HS-27A (cell line): ENCODE data around the gene PNKP.
"Not testable (repeated sequence)": the region's sequence is repeated elsewhere in the genome, so short reads cannot be mapped to it uniquely, and the experiment has no call there.

ENCODE experiments used
- DNase-seq: peaks from one replicate; pipeline ENCODE4 v3.0.0-alpha.2; 2012; ENCODE audit warnings: low read depth, missing footprints

Gene PNKP

DNA sequence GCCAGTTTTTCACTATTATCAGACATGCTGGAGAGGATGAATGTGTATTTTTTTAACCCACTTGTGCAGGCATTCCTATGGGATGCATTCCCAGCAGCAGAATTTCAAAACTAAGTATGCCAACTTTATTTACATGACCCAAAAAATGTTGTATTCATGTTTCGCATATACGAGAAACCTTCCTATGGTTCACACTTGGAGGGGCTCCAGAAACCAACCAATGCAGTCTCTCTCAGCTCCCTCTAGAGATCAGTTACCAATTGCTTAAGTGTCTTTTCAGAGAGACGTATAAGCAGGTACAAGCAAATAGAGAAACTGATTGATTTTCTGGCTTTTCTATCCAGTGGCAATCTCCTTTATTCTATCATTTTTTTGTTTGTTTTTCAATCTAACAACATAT lies 22.0 kb downstream of the PNKP start:
- DNase-seq, result no peak

DNA sequence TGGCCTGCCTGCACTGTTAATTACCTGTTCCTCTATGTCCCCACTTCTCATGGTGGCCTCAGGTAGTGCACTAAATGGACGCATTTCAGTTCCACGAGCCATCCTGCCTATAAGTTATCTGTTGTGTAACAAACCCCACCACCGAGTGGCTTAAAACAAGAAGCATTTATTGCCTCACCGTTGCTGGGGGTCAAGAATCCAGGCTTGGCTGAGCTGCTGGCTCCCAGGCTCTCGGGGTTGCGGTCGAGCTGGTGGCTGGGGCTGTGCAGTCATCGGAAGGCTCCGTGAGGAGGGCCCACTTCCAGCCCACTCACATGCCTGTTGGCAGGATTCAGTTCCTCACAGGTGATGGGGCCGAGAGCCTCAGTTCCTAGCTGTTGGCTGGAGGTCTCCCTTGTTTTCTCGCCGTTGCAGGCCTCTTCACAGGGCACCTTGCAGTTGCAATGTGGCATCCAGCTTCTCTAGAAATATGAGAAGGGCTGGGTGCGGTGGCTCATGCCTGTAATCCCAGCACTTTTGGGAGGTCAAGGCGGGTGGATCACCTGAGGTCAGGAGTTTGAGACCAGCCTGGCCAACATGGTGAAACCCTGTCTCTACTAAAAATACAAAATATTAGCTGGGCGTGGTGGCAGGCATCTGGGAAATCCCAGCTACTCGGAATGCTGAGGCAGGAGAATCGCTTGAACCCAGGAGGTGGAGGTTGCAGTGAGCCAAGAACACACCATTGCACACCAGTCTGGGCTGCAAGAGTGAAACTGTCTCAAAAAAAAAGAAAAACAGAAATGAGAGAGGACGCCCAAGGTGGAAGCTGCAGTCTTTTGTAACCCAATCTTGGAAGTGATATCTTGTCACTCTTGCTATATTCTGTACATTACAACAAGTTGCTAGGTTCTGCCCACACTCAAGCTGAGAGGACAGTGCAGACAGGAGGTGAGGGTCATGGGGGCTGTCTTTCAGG lies 23.0 kb downstream of the PNKP start:
- DNase-seq, result no peak

GRCh38 chr19:49843265-49843664 lies 24.1 kb downstream of the PNKP start:
- no peak for DNase-seq

GRCh38 chr19:49840736-49841249 lies 26.6 kb downstream of the PNKP start:
- DNase-seq, result no peak

- DNase-seq, result no peak
These were observed 27.1 kb downstream of the PNKP start for GRCh38 chr19:49840321-49840720.

- DNase-seq, result no peak
These were observed 27.7 kb downstream of the PNKP start for GRCh38 chr19:49839713-49840112.

GRCh38 chr19:49838885-49839588 lies 28.3 kb downstream of the PNKP start:
- no peak for DNase-seq

DNA sequence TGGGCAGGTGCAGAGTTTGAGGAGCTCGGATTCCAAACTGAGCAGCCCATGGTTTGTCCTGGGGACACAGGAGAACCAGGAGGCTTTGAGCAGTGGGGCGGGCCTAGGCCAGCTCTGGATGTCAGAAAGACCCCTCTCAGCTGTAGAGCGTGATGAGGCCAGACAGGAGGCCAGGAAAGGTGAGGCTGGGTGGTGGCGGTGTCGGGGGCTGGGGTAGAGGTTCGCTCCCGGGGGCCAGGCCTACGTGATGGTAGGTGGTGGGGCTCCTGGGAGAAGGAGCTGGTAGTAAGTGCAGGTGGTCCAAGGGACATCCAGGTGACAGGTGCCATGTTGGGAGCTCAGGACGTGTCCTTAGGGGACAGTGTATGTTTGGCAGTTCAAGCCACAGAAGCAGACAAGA lies 30.0 kb downstream of the PNKP start:
- DNase-seq, result no peak

- no peak for DNase-seq
These were observed 30.4 kb downstream of the PNKP start for GRCh38 chr19:49837009-49837310.

- no peak for DNase-seq
These were observed 31.0 kb downstream of the PNKP start for GRCh38 chr19:49836176-49837008.

DNA sequence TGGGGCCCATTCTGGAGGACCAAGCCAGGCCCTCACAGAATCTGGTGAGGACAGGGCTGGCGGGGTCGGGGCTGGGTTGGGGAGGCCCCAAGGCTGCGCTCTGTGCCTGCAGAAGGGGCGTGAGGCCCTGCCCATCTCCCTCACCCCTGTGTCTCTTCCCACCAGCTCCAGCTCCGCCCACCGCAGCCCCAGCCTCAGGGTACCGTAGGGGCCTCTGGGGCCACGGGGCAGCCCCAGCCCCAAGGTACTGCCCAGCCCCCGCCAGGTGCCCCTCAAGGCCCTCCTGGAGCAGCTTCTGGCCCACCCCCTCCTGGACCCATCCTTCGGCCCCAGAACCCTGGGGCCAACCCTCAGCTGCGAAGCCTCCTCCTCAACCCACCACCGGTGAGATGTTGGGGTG lies 31.8 kb downstream of the PNKP start:
- no peak for DNase-seq

GRCh38 chr19:49833599-49833998 lies 33.8 kb downstream of the PNKP start:
- no peak for DNase-seq

DNA sequence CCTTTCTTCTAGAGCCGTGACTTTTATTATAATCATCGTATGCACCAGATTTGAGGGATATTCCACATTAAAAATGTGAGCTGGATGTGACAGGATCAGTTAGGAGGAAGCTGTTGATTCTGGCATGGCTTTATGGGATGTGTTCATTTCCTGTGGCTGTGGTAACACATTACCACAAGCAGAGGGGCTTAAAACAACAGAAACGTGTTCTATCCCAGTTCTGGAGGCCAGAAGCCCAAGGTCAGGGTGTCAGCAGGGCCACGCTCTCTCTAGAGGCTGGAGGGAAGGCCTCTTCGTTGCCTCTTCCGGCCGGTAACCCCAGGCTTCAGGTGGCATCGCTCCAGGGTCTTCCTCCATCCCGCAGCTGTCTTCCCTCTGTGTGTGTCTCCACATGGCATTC lies 34.8 kb downstream of the PNKP start:
- DNase-seq, result no peak

DNA sequence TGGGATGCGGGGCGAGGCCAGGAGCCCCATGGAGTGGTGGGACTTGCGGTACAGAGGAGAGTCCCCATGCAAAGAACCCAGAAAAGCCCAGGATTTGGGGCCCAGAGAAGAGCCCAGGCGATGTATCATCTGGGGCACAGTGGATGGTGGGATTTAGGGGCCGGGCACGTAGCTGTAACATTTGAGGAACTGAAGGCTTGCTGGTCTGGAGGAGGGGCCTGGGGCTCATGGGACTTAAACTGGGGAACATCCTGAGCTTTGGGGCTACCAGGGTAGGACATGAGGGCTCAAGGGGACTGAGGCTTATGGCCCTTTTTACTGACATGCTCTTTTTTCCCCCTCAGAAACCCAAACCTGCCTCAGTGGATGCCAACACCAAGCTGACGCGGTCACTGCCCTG lies 35.8 kb downstream of the PNKP start:
- no peak for DNase-seq

- DNase-seq, result no peak
These were observed 36.6 kb downstream of the PNKP start for GRCh38 chr19:49830766-49831165.

- no peak for DNase-seq
These were observed 37.7 kb downstream of the PNKP start for GRCh38 chr19:49829721-49830120.

- no peak for DNase-seq
These were observed 38.2 kb downstream of the PNKP start for GRCh38 chr19:49829200-49829599.

- no peak for DNase-seq
These were observed 40.3 kb downstream of the PNKP start for GRCh38 chr19:49827034-49827433.

DNA sequence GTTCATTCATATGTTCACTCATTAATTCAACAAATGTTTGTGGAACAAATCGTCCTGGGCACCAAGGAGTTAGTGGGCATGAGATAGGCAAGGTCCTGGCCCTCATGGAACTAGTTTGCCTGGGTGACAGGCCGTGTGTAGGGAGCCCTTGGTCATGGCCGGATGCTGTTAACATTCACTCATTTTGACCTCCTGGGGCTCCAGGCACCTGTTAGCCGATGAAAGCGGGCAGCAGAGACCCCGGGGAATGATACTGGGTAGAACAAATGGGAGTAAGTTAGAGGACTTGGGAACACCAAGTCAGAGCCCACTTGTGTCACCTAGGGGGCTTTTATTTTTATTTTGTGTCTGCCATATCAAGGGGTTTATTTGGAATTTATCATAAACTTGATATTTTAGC lies 42.7 kb downstream of the PNKP start:
- DNase-seq, result no peak

GRCh38 chr19:49823472-49823871 lies 43.9 kb downstream of the PNKP start:
- DNase-seq, result no peak

DNA sequence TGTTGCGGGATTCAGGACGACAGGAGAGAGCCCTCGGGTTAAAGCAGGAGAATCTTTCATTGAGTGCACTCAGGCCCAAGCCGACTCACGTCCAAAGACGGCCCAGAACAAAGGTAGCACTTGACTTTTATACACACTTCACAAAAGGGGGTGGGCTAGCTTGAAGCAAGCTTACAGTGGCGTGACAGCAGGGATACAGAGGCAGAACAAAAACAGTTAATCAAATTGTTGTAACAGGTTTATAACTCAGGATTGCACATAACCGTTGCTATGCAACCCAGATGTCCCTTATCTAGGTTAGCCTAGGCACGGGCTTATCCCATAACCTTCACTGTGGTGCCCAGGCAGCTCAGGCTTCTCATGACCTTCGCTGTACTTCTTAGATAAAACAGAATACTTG lies 47.3 kb downstream of the PNKP start:
- DNase-seq, result no peak

GRCh38 chr19:49819452-49820115 lies 47.8 kb downstream of the PNKP start:
- DNase-seq, result not testable (repeated sequence)
